ENCODE results near the gene LY6G5B.

DNA sequence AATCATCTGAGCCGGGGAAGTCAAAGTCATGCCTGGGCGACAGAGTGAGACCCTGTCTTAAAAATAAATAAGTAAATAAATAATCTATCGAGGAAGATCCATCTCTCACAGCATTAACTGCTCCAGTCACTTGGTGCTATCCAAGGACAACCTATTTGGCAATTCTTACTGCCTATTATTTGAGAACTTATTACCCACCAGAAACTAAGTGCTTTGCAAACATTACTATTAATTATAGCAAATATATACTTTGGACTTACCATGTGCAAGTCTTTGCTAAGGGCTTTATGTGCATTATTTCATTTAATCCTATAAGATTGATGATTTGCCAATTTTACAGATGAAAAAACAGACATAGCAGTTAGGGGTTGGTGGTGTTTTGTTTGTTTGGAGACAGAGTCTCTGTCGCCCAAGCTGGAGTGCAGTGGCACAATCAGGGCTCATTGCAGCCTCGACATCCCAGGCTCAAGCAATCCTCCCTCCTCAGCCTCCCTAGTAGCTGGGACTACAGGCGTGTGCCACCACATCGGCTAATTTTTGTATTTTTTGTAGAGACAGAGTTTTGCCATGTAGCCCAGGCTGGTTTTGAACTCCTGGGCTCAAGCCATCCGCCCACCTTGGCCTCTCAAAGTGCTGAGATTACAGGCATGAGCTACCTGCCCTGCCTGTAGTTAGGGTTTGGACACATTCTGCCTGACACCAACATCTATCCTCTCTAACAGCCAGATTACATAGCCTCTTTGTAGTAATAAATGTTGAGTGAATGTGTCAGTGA is 15.0 kb upstream of the LY6G5B start:
- TF ChIP-seq EP300 (IDR thresholded peaks at IDR 0.05) (no peak), POLR2A (IDR thresholded peaks at IDR 0.05) (no peak)
- TF ChIP-seq, protein P1, sequence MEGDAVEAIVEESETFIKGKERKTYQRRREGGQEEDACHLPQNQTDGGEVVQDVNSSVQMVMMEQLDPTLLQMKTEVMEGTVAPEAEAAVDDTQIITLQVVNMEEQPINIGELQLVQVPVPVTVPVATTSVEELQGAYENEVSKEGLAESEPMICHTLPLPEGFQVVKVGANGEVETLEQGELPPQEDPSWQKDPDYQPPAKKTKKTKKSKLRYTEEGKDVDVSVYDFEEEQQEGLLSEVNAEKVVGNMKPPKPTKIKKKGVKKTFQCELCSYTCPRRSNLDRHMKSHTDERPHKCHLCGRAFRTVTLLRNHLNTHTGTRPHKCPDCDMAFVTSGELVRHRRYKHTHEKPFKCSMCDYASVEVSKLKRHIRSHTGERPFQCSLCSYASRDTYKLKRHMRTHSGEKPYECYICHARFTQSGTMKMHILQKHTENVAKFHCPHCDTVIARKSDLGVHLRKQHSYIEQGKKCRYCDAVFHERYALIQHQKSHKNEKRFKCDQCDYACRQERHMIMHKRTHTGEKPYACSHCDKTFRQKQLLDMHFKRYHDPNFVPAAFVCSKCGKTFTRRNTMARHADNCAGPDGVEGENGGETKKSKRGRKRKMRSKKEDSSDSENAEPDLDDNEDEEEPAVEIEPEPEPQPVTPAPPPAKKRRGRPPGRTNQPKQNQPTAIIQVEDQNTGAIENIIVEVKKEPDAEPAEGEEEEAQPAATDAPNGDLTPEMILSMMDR (IDR thresholded peaks at IDR 0.05) = no peak

Data from upper lobe of left lung (tissue), 4 donors.